SK-N-SH (cell line): ENCODE data around the gene OPRM1. TPM values are rescaled to one million over a fixed set of nuclear protein-coding genes. Genes with fewer than 3 reads are reported as not detected.
A peak's percentile ranks its signal among the peaks of the same experiment; 100 is the strongest.

Experiments
- CTCF ChIA-PET: fragments of 300-600, 350-600 bp; formaldehyde crosslinking; extraction: SDS; loops from one replicate; lab custom pipeline; 2021; lab: Yijun Ruan, JAX
- POLR2A ChIA-PET: fragments of 350-600 bp; sonication (Branson Sonifier 250); formaldehyde crosslinking; extraction: SDS; loops from one replicate; lab custom pipeline; 2020; ENCODE audit warnings: antibody characterized with exemption, inconsistent platforms; lab: Yijun Ruan, JAX
- DNase-seq: peaks from one replicate; pipeline ENCODE4 v3.0.0; 2012
- H2AFZ ChIP-seq: fragments of 200-600 bp; sonication (generic); 2 replicates; pipeline ENCODE4 v1.8.1; 2016; ENCODE audit warnings: antibody characterized with exemption, mild to moderate bottlenecking, low read depth
- H3F3A ChIP-seq: fragments of 200-600 bp; sonication (generic); replicated peaks from 2 replicates; pipeline ENCODE3; 2016; ENCODE audit warnings: antibody characterized with exemption, mild to moderate bottlenecking; ENCODE audit not compliant: insufficient read depth
- H3K27ac ChIP-seq, 2 experiments: fragments of 200-500 bp in 1 of 2; fragments of 200-600 bp in 1 of 2; sonication (Bioruptor generic) in 1 of 2; sonication (generic), shearing (Covaris generic) in 1 of 2; 2 replicates each; pipeline versions ENCODE4 v1.5.1 to v1.6.1; 2014 to 2016; ENCODE audit warnings: low read depth in 2 of 2, inconsistent platforms in 1 of 2, low read length in 1 of 2, mild to moderate bottlenecking in 1 of 2, mixed read lengths in 1 of 2
- H3K27me3 ChIP-seq: fragments of 200-600 bp; sonication (generic), shearing (Covaris generic); 2 replicates; pipeline ENCODE4 v1.6.1; 2016; ENCODE audit warnings: mixed run types; ENCODE audit not compliant: insufficient read depth
- H3K36me3 ChIP-seq, 2 experiments: fragments of 200-500 bp in 1 of 2; fragments of 200-600 bp in 1 of 2; sonication (Bioruptor generic) in 1 of 2; sonication (generic) in 1 of 2; replicated peaks in 1 of 2; 2 replicates each; pipeline versions ENCODE3 to v1.5.1; 2014 to 2016; ENCODE audit warnings: low read length in 1 of 2, mild to moderate bottlenecking in 1 of 2; ENCODE audit not compliant: insufficient read depth in 2 of 2, control insufficient read depth in 1 of 2
- H3K4me1 ChIP-seq, 2 experiments: fragments of 200-500 bp in 1 of 2; fragments of 200-600 bp in 1 of 2; sonication (Bioruptor generic) in 1 of 2; sonication (generic), shearing (Covaris generic) in 1 of 2; 2 replicates each; pipeline versions ENCODE4 v1.5.1 to v1.6.1; 2014 to 2016; ENCODE audit warnings: low read depth in 1 of 2, low read length in 1 of 2, mixed run types in 1 of 2; ENCODE audit not compliant: insufficient read depth in 2 of 2, control insufficient read depth in 1 of 2
- H3K4me2 ChIP-seq: fragments of 200-600 bp; sonication (generic), shearing (Covaris generic); 2 replicates; pipeline ENCODE4 v1.6.1; 2017; ENCODE audit warnings: mixed run types
- H3K4me3 ChIP-seq, 2 experiments: fragments of 200-500 bp in 1 of 2; fragments of 200-600 bp in 1 of 2; sonication (Bioruptor generic) in 1 of 2; sonication (generic), shearing (Covaris generic) in 1 of 2; 2 replicates each; pipeline versions ENCODE4 v1.5.1 to v1.8.1; 2014 to 2016; ENCODE audit warnings: low read depth in 2 of 2, inconsistent platforms in 1 of 2, low read length in 1 of 2, mild to moderate bottlenecking in 1 of 2, mixed read lengths in 1 of 2, moderate library complexity in 1 of 2
- H3K79me2 ChIP-seq: fragments of 200-600 bp; sonication (generic); 2 replicates; pipeline ENCODE4 v1.8.1; 2017; ENCODE audit warnings: mild to moderate bottlenecking; ENCODE audit not compliant: insufficient read depth
- H3K9ac ChIP-seq: fragments of 200-600 bp; sonication (generic); 2 replicates; pipeline ENCODE4 v1.6.1; 2017; ENCODE audit warnings: mixed run types
- H3K9me2 ChIP-seq: fragments of 200-600 bp; sonication (generic); 2 replicates; pipeline ENCODE4 v1.6.1; 2017; ENCODE audit warnings: mixed run types
- H3K9me3 ChIP-seq: fragments of 200-600 bp; sonication (generic); 2 replicates; pipeline ENCODE4 v1.6.1; 2017; ENCODE audit warnings: mixed run types, mild to moderate bottlenecking, moderate library complexity
- H4K20me1 ChIP-seq: fragments of 200-600 bp; sonication (generic); 2 replicates; pipeline ENCODE4 v1.6.1; 2017; ENCODE audit warnings: mild to moderate bottlenecking, mixed run types; ENCODE audit not compliant: insufficient read depth
- CHD2 ChIP-seq: fragments of 150-350 bp; IDR thresholded peaks from 2 replicates; pipeline ENCODE4 v1.6.1; 2018; ENCODE audit warnings: low read length; ENCODE audit not compliant: partially characterized antibody
- ELF1 ChIP-seq: IDR thresholded peaks from 2 replicates; pipeline ENCODE4 v1.4.0; 2012
- EP300 ChIP-seq, 2 experiments: IDR thresholded peaks; 2 replicates each; pipeline versions ENCODE4 v1.4.0 to v1.6.1; 2012; ENCODE audit warnings: borderline replicate concordance in 1 of 2, low read depth in 1 of 2, low read length in 1 of 2
- EZH2phosphoT487 ChIP-seq: fragments of 200-600 bp; sonication (generic); IDR thresholded peaks from 2 replicates; pipeline ENCODE4 v1.6.1; 2017; ENCODE audit warnings: low read depth, mixed run types, mild to moderate bottlenecking, antibody characterized with exemption, moderate library complexity, borderline replicate concordance
- FOXJ3 ChIP-seq: sonication (generic); formaldehyde crosslinking; IDR thresholded peaks from 2 replicates; pipeline ENCODE4 v1.5.1; 2020; ENCODE audit warnings: mild to moderate bottlenecking, missing genetic modification reagents
- FOXM1 ChIP-seq: IDR thresholded peaks from 2 replicates; pipeline ENCODE4 v1.4.0; 2012; ENCODE audit warnings: low read depth, mild to moderate bottlenecking
- GABPA ChIP-seq: IDR thresholded peaks from 2 replicates; pipeline ENCODE4 v1.4.0; 2012; ENCODE audit warnings: low read depth, mild to moderate bottlenecking
- GATA2 ChIP-seq: sonication (generic); formaldehyde crosslinking; IDR thresholded peaks from 2 replicates; pipeline ENCODE4 v1.5.0; 2020; ENCODE audit warnings: mild to moderate bottlenecking, missing genetic modification reagents
- JUND ChIP-seq: IDR thresholded peaks from 2 replicates; pipeline ENCODE4 v1.4.0; 2012
- MXI1 ChIP-seq: IDR thresholded peaks from 2 replicates; pipeline ENCODE4 v1.6.1; 2012; ENCODE audit warnings: mild to moderate bottlenecking, low read depth, low read length, improper control_type of control experiment
- NFIC ChIP-seq: IDR thresholded peaks from 2 replicates; pipeline ENCODE4 v1.4.0; 2012; ENCODE audit warnings: borderline replicate concordance
- NRF1 ChIP-seq: IDR thresholded peaks from 2 replicates; pipeline ENCODE4 v1.6.1; 2012; ENCODE audit warnings: low read depth, mild to moderate bottlenecking, low read length
- PBX3 ChIP-seq: IDR thresholded peaks from 2 replicates; pipeline ENCODE4; 2012
- POLR2AphosphoS5 ChIP-seq: IDR thresholded peaks from 2 replicates; pipeline ENCODE4 v1.6.1; 2012; ENCODE audit warnings: low read depth, low read length
- RAD21 ChIP-seq: IDR thresholded peaks from 2 replicates; pipeline ENCODE4 v1.6.1; 2012; ENCODE audit warnings: mild to moderate bottlenecking, low read length
- RFX5 ChIP-seq: IDR thresholded peaks from 2 replicates; pipeline ENCODE4 v1.6.1; 2012; ENCODE audit warnings: mild to moderate bottlenecking, improper control_type of control experiment, low read length
- RXRA ChIP-seq: IDR thresholded peaks from 2 replicates; pipeline ENCODE4 v1.4.0; 2012; ENCODE audit warnings: low read depth, mild to moderate bottlenecking, borderline replicate concordance
- SIN3A ChIP-seq: IDR thresholded peaks from 2 replicates; pipeline ENCODE4 v1.6.1; 2012; ENCODE audit warnings: low read depth, mild to moderate bottlenecking, low read length, moderate library complexity, borderline replicate concordance
- SMC3 ChIP-seq: IDR thresholded peaks from 2 replicates; pipeline ENCODE4 v1.6.1; 2012; ENCODE audit warnings: low read depth, low read length, improper control_type of control experiment
- TAF1 ChIP-seq: IDR thresholded peaks from 2 replicates; pipeline ENCODE4 v1.6.1; 2012; ENCODE audit warnings: low read depth, mild to moderate bottlenecking, low read length, moderate library complexity, borderline replicate concordance
- TCF12 ChIP-seq: IDR thresholded peaks from 2 replicates; pipeline ENCODE4 v1.4.0; 2012
- ZBTB33 ChIP-seq: IDR thresholded peaks from 2 replicates; pipeline ENCODE4 v1.4.0; 2012; ENCODE audit warnings: low read depth, borderline replicate concordance
- WGBS: methylation state at CpG from one replicate; pipeline ENCODE4 v1.1.6; 2017; ENCODE audit warnings: low lambda C conversion rate; 5-methylcytosine and 5-hydroxymethylcytosine counted together
- polyA plus RNA-seq, 3 experiments: library from polyadenylated mRNA; depleted of rRNA; stranded (reverse); fragments of >200 nt; gene quantifications; 2 replicates each; pipeline ENCODE4 v1.2.3, GENCODE V29; 2012
- TF ChIP-seq, protein P1 (sequence below): IDR thresholded peaks from 2 replicates; pipeline ENCODE4 v1.6.1; 2012; ENCODE audit warnings: mild to moderate bottlenecking, low read depth, low read length, moderate library complexity
- TF ChIP-seq, protein P2 (sequence below): fragments of 150-350 bp; IDR thresholded peaks from 2 replicates; pipeline ENCODE4 v1.6.1; 2016; ENCODE audit warnings: mild to moderate bottlenecking, low read depth, low read length

OPRM1 gene
- polyA plus RNA-seq, 1 of the 3 experiments (the other 2 are of a cell fraction) = 0.15 TPM

DNA sequence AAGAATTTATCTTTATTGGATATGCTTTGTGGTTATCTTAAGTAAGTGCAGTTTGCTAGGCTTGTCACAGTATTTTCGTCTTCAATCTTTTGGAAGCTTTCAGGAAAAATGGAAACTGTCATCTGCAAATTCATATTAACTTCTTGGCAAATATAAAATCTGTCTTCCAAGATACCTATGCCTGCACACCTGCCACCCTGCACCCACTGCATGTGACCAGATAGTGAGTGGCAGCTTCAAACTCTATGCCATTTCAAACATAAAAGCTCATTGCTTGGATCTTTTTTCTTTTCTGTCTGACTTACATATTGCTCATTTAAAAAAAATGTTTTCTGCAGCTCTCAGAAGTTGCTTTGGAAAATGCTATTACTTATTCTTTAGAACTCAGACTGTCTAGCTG, 14.1 kb downstream of the OPRM1 start:
- no peak overlapping the region for H2AFZ ChIP-seq
- WGBS = 13% methylated on average over 1 of the region's 1 CpG
- CTCF ChIA-PET = interaction anchor here (0.8 kb wide), 1 partner anchor 9 kb away, joined by 3 read pairs; no protein-coding TSS in a partner anchor

GRCh38 chr6:154056536-154056935, 17.5 kb downstream of the OPRM1 start:
- ChIA-PET CTCF (interaction anchor here (3.2 kb wide), 1 partner anchor 16 kb away, joined by 14 read pairs; no protein-coding TSS in a partner anchor), POLR2A (interaction anchor here (0.6 kb wide), 2 partner anchors 27 to 1156 kb away, joined by 3 to 4 read pairs; no protein-coding TSS in a partner anchor)
- Histone ChIP-seq H3K9me3 (no peaks in the 10 kb centered on the region), H3K9ac (no peak overlapping the region), H3K27me3 (no peaks in the 10 kb centered on the region), H3K27ac (peak overlapping the region in 1 of 2 experiments; percentile 47; a peak in 2 of 4 replicates), H3K36me3 (peaks cover 0 to 7% of the 10 kb centered on the region in 2 experiments), H3K9me2 (no peaks in the 10 kb centered on the region), H3K4me1 (peaks cover 0 to 2% of the 10 kb centered on the region in 2 experiments; a peak in 1 of 4 replicates), H2AFZ (no peak overlapping the region), H3K79me2 (no peaks in the 10 kb centered on the region), H4K20me1 (no peaks in the 10 kb centered on the region), H3K4me2 (no peak overlapping the region), H3F3A (no peaks in the 10 kb centered on the region), H3K4me3 (no peak overlapping the region)
- 42% methylated on average over 5 of the region's 5 CpGs for WGBS
- DNase-seq = no peak
- TF ChIP-seq GABPA = no peak
- TF ChIP-seq RAD21 = no peak
- TF ChIP-seq EP300 (IDR thresholded peaks at IDR 0.05; ENCODE audit: borderline replicate concordance in 1 of 2, low read depth in 1 of 2, low read length in 1 of 2) = no peak
- TF ChIP-seq, protein P1, sequence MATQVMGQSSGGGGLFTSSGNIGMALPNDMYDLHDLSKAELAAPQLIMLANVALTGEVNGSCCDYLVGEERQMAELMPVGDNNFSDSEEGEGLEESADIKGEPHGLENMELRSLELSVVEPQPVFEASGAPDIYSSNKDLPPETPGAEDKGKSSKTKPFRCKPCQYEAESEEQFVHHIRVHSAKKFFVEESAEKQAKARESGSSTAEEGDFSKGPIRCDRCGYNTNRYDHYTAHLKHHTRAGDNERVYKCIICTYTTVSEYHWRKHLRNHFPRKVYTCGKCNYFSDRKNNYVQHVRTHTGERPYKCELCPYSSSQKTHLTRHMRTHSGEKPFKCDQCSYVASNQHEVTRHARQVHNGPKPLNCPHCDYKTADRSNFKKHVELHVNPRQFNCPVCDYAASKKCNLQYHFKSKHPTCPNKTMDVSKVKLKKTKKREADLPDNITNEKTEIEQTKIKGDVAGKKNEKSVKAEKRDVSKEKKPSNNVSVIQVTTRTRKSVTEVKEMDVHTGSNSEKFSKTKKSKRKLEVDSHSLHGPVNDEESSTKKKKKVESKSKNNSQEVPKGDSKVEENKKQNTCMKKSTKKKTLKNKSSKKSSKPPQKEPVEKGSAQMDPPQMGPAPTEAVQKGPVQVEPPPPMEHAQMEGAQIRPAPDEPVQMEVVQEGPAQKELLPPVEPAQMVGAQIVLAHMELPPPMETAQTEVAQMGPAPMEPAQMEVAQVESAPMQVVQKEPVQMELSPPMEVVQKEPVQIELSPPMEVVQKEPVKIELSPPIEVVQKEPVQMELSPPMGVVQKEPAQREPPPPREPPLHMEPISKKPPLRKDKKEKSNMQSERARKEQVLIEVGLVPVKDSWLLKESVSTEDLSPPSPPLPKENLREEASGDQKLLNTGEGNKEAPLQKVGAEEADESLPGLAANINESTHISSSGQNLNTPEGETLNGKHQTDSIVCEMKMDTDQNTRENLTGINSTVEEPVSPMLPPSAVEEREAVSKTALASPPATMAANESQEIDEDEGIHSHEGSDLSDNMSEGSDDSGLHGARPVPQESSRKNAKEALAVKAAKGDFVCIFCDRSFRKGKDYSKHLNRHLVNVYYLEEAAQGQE = no peak
- TF ChIP-seq TCF12 = no peak
- no peak for TF ChIP-seq SIN3A
- TF ChIP-seq NFIC = no peak
- TF ChIP-seq ZBTB33 = no peak

More for the DNA sequence above, 14.1 kb downstream of the OPRM1 start:
- Histone ChIP-seq H3K4me3 (no peak overlapping the region), H4K20me1 (no peaks in the 10 kb centered on the region), H3K27ac (no peak overlapping the region), H3K9ac (no peak overlapping the region), H3K4me2 (no peak overlapping the region), H3K9me2 (no peaks in the 10 kb centered on the region), H3K4me1 (peaks cover 0 to 2% of the 10 kb centered on the region in 2 experiments; a peak in 1 of 4 replicates), H3K79me2 (no peaks in the 10 kb centered on the region), H3K27me3 (no peaks in the 10 kb centered on the region), H3F3A (no peaks in the 10 kb centered on the region), H3K36me3 (peaks cover 0 to 15% of the 10 kb centered on the region in 2 experiments), H3K9me3 (no peaks in the 10 kb centered on the region)
- POLR2A ChIA-PET = no interaction called here
- no peak for DNase-seq
- TF ChIP-seq RFX5 = no peak
- no peak for TF ChIP-seq NFIC
- TF ChIP-seq TCF12 = no peak
- no peak for TF ChIP-seq SIN3A
- TF ChIP-seq RAD21 = no peak
- TF ChIP-seq RXRA = no peak
- TF ChIP-seq NRF1 = no peak
- no peak for TF ChIP-seq MXI1
- no peak for TF ChIP-seq EZH2phosphoT487
- no peak for TF ChIP-seq JUND
- no peak for TF ChIP-seq PBX3
- no peak for TF ChIP-seq POLR2AphosphoS5
- TF ChIP-seq CHD2 = no peak
- TF ChIP-seq ELF1 = no peak
- TF ChIP-seq, protein P2, sequence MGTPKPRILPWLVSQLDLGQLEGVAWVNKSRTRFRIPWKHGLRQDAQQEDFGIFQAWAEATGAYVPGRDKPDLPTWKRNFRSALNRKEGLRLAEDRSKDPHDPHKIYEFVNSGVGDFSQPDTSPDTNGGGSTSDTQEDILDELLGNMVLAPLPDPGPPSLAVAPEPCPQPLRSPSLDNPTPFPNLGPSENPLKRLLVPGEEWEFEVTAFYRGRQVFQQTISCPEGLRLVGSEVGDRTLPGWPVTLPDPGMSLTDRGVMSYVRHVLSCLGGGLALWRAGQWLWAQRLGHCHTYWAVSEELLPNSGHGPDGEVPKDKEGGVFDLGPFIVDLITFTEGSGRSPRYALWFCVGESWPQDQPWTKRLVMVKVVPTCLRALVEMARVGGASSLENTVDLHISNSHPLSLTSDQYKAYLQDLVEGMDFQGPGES = no peak
- no peak for TF ChIP-seq FOXJ3 (CRISPR knock-in tag)
- TF ChIP-seq GATA2 (CRISPR knock-in tag) = no peak
- TF ChIP-seq TAF1 = no peak
- no peak for TF ChIP-seq SMC3
- TF ChIP-seq FOXM1 = no peak
